ENCODE results near the gene UAP1L1. TPM values are rescaled to one million over a fixed set of nuclear protein-coding genes. Genes with fewer than 3 reads are reported as not detected.

UAP1L1 gene
- total and polyA plus RNA-seq, 2 experiments from 2014 or later, result 2.5 to 8.1 TPM

DNA sequence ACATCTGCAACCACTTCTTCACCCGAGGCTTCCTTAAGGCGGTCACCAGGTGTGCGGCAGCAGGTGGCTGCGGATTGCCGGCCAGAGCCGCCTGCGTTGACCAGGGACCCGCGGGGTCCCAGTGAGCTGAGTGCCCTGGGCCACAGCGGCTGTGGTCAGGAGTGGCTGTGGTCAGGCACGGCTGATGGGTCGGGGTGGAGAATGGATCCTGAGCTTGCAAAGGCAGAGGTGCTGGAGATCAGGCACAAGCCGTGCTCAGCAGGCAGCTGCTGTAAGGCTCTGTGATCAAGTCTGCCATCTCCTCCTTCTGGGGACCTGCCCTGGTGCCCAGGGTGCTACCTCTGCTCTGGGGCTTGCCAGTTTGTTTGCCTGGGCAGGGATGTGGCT lies 2.1 kb downstream of the UAP1L1 start (continued):
- no peak for TF ChIP-seq JUNB (IDR thresholded peaks at IDR 0.05; ENCODE audit: unreplicated experiment)
- TF ChIP-seq EZH2phosphoT487 (IDR thresholded peaks at IDR 0.05; ENCODE audit: unreplicated experiment), result no peak
- TF ChIP-seq EZH2 (IDR thresholded peaks at IDR 0.05; ENCODE audit: low read depth, unreplicated experiment), result no peak
- TF ChIP-seq CTCF (conservative IDR thresholded peaks at IDR 0.05; ENCODE audit: low read depth in 2 of 2), result no peak
- no peak for TF ChIP-seq CREB1 (CRISPR knock-in tag; IDR thresholded peaks at IDR 0.05; ENCODE audit: low read depth)
- TF ChIP-seq ZNF331 (CRISPR knock-in tag; IDR thresholded peaks at IDR 0.05; ENCODE audit: low read depth), result no peak

DNA sequence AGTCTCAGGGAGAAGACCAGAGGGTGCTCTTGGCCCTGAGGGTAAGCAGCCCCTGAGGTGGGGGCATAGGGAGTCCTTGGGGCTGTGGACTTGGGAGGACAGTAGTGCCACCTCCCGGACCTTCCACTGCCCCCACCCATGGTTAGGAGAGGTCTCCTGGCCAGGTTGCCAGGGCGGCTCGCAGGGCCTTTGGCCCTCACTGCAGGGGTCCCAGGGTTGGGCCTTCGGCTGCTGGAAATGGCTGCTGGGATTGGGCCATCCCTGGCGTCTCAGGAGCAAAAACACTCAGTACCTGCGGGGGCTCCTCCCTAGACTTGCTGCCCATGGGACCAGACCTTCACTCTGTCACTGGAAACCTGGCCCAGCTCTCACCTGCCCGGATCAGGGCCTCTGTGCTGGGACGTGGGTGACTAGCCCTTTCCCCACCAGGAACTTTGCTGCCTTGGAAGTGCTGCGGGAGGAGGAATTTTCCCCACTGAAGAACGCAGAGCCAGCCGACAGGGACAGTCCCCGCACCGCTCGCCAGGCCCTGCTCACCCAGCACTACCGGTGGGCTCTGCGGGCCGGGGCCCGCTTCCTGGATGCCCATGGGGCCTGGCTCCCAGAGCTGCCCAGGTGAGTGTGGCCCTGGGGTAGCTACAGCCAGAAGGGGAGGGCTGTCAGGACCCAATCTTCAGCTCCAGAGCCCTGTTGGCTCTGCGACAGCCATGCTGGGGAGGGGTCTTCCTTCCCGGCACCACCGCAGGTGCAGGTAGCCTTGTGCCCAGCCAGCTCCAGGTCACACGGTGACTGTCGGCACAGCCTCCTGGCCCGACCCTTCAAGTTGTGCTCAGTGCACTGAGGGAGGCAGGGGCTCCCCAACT lies 3.2 kb downstream of the UAP1L1 start:
- H3K4me1 ChIP-seq (ENCODE audit: insufficient read depth), result peaks cover 15% of the 10 kb centered on the region
- Mint-ChIP-seq H3K27ac (no peak overlapping the region), H3K4me3 (no peak overlapping the region; the same call in 2 of the 3 replicates), H3K9me3 (no peaks in the 10 kb centered on the region), H3K4me1 (peaks cover 4% of the 10 kb centered on the region; the same call in 2 of the 3 replicates), H3K36me3 (ENCODE audit: low read depth) (no peaks in the 10 kb centered on the region), H3K27me3 (ENCODE audit: insufficient read depth, low read depth, poor library complexity) (peaks cover 45% of the 10 kb centered on the region)
- peaks cover 22% of the 10 kb centered on the region for H3F3A ChIP-seq (replicated peaks; ENCODE audit: low read depth)
- no peaks in the 10 kb centered on the region for H3K36me3 ChIP-seq (ENCODE audit: insufficient read depth)
- H3K27me3 ChIP-seq (ENCODE audit: insufficient read depth), result peaks cover 42% of the 10 kb centered on the region
- H2AFZ ChIP-seq, result no peak overlapping the region
- 0 out of 2 replicates have a peak, but pooled peaks cover 6% of the 10 kb centered on the region for H4K20me1 ChIP-seq (replicated peaks; ENCODE audit: insufficient read depth)
- no peak for DNase-seq (ENCODE audit: low spot score)
- no peaks in the 10 kb centered on the region for H3K9me2 ChIP-seq (ENCODE audit: insufficient read depth)
- no peak overlapping the region for H3K4me2 ChIP-seq
- ATAC-seq, result no peak
- H3K79me2 ChIP-seq (replicated peaks; ENCODE audit: insufficient read depth), result no peaks in the 10 kb centered on the region
- no peak overlapping the region for H3K27ac ChIP-seq (ENCODE audit: low read depth)
- no peak overlapping the region for H3K4me3 ChIP-seq
- TF ChIP-seq POLR2AphosphoS5 (IDR thresholded peaks at IDR 0.05; ENCODE audit: low read depth) (no peak), ZNF114 (CRISPR knock-in tag; IDR thresholded peaks at IDR 0.05) (no peak), CREB1 (CRISPR knock-in tag; IDR thresholded peaks at IDR 0.05; ENCODE audit: low read depth) (no peak), STAT1 (IDR thresholded peaks at IDR 0.05; ENCODE audit: unreplicated experiment) (no peak), JUNB (IDR thresholded peaks at IDR 0.05; ENCODE audit: unreplicated experiment) (no peak), CTCF (conservative IDR thresholded peaks at IDR 0.05; ENCODE audit: low read depth in 2 of 2) (no peak)
- TF ChIP-seq, protein P1, sequence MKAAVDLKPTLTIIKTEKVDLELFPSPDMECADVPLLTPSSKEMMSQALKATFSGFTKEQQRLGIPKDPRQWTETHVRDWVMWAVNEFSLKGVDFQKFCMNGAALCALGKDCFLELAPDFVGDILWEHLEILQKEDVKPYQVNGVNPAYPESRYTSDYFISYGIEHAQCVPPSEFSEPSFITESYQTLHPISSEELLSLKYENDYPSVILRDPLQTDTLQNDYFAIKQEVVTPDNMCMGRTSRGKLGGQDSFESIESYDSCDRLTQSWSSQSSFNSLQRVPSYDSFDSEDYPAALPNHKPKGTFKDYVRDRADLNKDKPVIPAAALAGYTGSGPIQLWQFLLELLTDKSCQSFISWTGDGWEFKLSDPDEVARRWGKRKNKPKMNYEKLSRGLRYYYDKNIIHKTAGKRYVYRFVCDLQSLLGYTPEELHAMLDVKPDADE (IDR thresholded peaks at IDR 0.05), result no peak
- TF ChIP-seq, protein P2, sequence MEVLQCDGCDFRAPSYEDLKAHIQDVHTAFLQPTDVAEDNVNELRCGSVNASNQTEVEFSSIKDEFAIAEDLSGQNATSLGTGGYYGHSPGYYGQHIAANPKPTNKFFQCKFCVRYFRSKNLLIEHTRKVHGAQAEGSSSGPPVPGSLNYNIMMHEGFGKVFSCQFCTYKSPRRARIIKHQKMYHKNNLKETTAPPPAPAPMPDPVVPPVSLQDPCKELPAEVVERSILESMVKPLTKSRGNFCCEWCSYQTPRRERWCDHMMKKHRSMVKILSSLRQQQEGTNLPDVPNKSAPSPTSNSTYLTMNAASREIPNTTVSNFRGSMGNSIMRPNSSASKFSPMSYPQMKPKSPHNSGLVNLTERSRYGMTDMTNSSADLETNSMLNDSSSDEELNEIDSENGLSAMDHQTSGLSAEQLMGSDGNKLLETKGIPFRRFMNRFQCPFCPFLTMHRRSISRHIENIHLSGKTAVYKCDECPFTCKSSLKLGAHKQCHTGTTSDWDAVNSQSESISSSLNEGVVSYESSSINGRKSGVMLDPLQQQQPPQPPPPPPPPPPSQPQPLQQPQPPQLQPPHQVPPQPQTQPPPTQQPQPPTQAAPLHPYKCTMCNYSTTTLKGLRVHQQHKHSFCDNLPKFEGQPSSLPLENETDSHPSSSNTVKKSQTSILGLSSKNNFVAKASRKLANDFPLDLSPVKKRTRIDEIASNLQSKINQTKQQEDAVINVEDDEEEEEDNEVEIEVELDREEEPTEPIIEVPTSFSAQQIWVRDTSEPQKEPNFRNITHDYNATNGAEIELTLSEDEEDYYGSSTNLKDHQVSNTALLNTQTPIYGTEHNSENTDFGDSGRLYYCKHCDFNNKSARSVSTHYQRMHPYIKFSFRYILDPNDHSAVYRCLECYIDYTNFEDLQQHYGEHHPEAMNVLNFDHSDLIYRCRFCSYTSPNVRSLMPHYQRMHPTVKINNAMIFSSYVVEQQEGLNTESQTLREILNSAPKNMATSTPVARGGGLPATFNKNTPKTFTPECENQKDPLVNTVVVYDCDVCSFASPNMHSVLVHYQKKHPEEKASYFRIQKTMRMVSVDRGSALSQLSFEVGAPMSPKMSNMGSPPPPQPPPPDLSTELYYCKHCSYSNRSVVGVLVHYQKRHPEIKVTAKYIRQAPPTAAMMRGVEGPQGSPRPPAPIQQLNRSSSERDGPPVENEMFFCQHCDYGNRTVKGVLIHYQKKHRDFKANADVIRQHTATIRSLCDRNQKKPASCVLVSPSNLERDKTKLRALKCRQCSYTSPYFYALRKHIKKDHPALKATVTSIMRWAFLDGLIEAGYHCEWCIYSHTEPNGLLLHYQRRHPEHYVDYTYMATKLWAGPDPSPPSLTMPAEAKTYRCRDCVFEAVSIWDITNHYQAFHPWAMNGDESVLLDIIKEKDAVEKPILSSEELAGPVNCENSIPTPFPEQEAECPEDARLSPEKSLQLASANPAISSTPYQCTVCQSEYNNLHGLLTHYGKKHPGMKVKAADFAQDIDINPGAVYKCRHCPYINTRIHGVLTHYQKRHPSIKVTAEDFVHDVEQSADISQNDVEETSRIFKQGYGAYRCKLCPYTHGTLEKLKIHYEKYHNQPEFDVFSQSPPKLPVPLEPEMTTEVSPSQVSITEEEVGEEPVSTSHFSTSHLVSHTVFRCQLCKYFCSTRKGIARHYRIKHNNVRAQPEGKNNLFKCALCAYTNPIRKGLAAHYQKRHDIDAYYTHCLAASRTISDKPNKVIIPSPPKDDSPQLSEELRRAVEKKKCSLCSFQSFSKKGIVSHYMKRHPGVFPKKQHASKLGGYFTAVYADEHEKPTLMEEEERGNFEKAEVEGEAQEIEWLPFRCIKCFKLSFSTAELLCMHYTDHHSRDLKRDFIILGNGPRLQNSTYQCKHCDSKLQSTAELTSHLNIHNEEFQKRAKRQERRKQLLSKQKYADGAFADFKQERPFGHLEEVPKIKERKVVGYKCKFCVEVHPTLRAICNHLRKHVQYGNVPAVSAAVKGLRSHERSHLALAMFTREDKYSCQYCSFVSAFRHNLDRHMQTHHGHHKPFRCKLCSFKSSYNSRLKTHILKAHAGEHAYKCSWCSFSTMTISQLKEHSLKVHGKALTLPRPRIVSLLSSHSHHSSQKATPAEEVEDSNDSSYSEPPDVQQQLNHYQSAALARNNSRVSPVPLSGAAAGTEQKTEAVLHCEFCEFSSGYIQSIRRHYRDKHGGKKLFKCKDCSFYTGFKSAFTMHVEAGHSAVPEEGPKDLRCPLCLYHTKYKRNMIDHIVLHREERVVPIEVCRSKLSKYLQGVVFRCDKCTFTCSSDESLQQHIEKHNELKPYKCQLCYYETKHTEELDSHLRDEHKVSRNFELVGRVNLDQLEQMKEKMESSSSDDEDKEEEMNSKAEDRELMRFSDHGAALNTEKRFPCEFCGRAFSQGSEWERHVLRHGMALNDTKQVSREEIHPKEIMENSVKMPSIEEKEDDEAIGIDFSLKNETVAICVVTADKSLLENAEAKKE (CRISPR knock-in tag; IDR thresholded peaks at IDR 0.05), result no peak

Measured in GM23338 (cell line).